Erythroblast (primary cell): ENCODE measurements around the gene PEX10.

Experiments used
- GATA1 ChIP-seq: IDR thresholded peaks from 2 replicates; pipeline ENCODE4 v1.6.1; 2011; ENCODE audit warnings: low read depth, mild to moderate bottlenecking, control low read depth, low read length, moderate library complexity
- POLR2A ChIP-seq: IDR thresholded peaks from 2 replicates; pipeline ENCODE4 v1.6.1; 2011; ENCODE audit warnings: mild to moderate bottlenecking, low read length

DNA sequence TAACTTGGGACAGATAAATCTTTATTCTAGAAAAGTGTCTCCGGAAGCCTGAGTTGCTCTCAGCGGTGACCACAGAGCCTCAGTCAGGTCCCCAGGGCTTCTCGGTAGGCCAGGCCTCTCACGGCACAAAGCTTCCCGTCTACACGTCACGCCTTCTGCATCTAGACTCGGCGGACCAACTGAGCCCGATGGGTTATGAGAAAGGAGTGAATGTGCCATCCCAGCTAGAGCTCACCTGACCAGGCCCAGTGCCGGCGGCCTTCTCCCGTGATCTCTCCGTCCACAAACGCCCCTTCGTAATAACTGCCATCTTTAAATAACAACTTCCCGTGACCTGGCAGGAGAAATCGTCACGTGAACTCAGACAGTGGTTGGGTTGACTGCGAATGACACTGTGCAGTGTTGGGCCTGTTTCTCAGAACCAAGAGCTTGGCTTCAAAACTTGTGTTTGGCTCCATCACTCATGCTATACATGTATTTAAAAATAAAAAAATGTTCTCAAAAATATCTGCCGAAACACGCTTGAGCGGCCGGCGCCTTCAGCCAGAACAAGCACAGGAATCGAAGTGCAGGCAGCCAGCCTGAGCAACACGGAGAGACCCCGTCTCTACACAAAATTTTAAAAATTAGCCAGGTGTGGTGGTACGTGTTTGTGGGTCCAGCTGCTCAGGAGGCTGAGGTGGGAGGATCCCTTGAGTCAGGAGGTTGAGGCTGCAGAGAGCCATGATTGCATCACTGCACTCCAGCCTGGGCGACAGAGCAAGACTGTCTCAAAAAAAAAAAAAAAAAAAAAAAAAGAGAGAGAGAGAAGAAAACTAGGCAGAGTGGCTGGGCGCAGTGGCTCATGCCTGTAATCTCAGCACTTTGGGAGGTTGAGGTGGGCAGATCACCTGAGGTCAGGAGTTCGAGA is 24.1 kb downstream of the PEX10 start:
- TF ChIP-seq POLR2A (no peak), GATA1 (no peak)
